HUES6 (cell line): Measurements from ENCODE around the gene PDCD6IP.
"Not testable (repeated sequence)": the region's sequence is repeated elsewhere in the genome, so short reads cannot be mapped to it uniquely, and the experiment has no call there.

Source experiments
- H3K27ac ChIP-seq: 2 replicates; pipeline ENCODE4 v1.7.0; 2013; ENCODE audit warnings: low read depth, mild to moderate bottlenecking, low read length, inconsistent platforms
- H3K27me3 ChIP-seq: 2 replicates; pipeline ENCODE4 v1.6.1; 2013; ENCODE audit warnings: low read length; ENCODE audit not compliant: control insufficient read depth, insufficient read depth
- H3K36me3 ChIP-seq: 2 replicates; pipeline ENCODE4 v1.6.1; 2013; ENCODE audit warnings: low read length; ENCODE audit not compliant: control insufficient read depth, insufficient read depth
- H3K4me1 ChIP-seq: 2 replicates; pipeline ENCODE4 v1.6.1; 2013; ENCODE audit warnings: low read length; ENCODE audit not compliant: control insufficient read depth, insufficient read depth
- H3K4me3 ChIP-seq: 2 replicates; pipeline ENCODE4 v1.5.1; 2013; ENCODE audit warnings: low read depth, low read length
- H3K9ac ChIP-seq: one replicate; pipeline ENCODE4 v1.6.1; 2013; ENCODE audit warnings: mild to moderate bottlenecking, low read length
- H3K9me3 ChIP-seq: 2 replicates; pipeline ENCODE4 v1.6.1; 2013; ENCODE audit warnings: low read depth, low read length; ENCODE audit not compliant: control insufficient read depth, insufficient read depth

Gene PDCD6IP

GRCh38 chr3:33855407-33855806 lies 57.0 kb downstream of the PDCD6IP start:
- H3K27me3 ChIP-seq, H3K9me3 ChIP-seq, H3K4me3 ChIP-seq, H3K9ac ChIP-seq, H3K27ac ChIP-seq: not testable (repeated sequence)
- H3K36me3 ChIP-seq, result peaks cover 23% of the 10 kb centered on the region
- H3K4me1 ChIP-seq, result peaks cover 17% of the 10 kb centered on the region

- Histone ChIP-seq H3K9ac (no peak overlapping the region), H3K4me1 (peaks cover 17% of the 10 kb centered on the region), H3K27ac (no peak overlapping the region)
Observed at GRCh38 chr3:33855884-33856546, 57.6 kb downstream of the PDCD6IP start.

GRCh38 chr3:33857701-33858100 lies 59.3 kb downstream of the PDCD6IP start:
- H3K27me3 ChIP-seq, H3K9ac ChIP-seq, H3K9me3 ChIP-seq, H3K27ac ChIP-seq, H3K4me3 ChIP-seq: not testable (repeated sequence)
- Histone ChIP-seq H3K36me3 (peaks cover 22% of the 10 kb centered on the region), H3K4me1 (peaks cover 17% of the 10 kb centered on the region)

More at GRCh38 chr3:33855884-33856546, 57.6 kb downstream of the PDCD6IP start:
- Histone ChIP-seq H3K36me3 (peaks cover 25% of the 10 kb centered on the region), H3K4me3 (no peak overlapping the region), H3K27me3 (no peaks in the 10 kb centered on the region), H3K9me3 (no peaks in the 10 kb centered on the region)

- Histone ChIP-seq H3K4me3 (no peak overlapping the region), H3K36me3 (peaks cover 22% of the 10 kb centered on the region), H3K9me3 (no peaks in the 10 kb centered on the region), H3K4me1 (peaks cover 17% of the 10 kb centered on the region), H3K27ac (no peak overlapping the region), H3K27me3 (no peaks in the 10 kb centered on the region), H3K9ac (no peak overlapping the region)
Observed at GRCh38 chr3:33858131-33858530, 59.7 kb downstream of the PDCD6IP start.

GRCh38 chr3:33860373-33861050 lies 62.1 kb downstream of the PDCD6IP start:
- peaks cover 38% of the 10 kb centered on the region for H3K36me3 ChIP-seq
- H3K27ac ChIP-seq, result no peak overlapping the region
- H3K27me3 ChIP-seq, result no peaks in the 10 kb centered on the region
- H3K4me3 ChIP-seq, result no peak overlapping the region
- no peak overlapping the region for H3K9ac ChIP-seq
- H3K9me3 ChIP-seq, result no peaks in the 10 kb centered on the region
- H3K4me1 ChIP-seq, result peaks cover 5% of the 10 kb centered on the region; the same call in 1 of the 2 replicates

GRCh38 chr3:33865133-33865532 lies 66.7 kb downstream of the PDCD6IP start:
- Histone ChIP-seq H3K27ac (no peak overlapping the region), H3K9ac (no peak overlapping the region), H3K4me3 (no peak overlapping the region), H3K36me3 (peaks cover 32% of the 10 kb centered on the region), H3K9me3 (no peaks in the 10 kb centered on the region), H3K4me1 (no peaks in the 10 kb centered on the region), H3K27me3 (no peaks in the 10 kb centered on the region)

- no peaks in the 10 kb centered on the region for H3K27me3 ChIP-seq
- no peak overlapping the region for H3K27ac ChIP-seq
- no peak overlapping the region for H3K9ac ChIP-seq
- no peak overlapping the region for H3K4me3 ChIP-seq
- peaks cover 28% of the 10 kb centered on the region for H3K36me3 ChIP-seq
- H3K4me1 ChIP-seq, result no peaks in the 10 kb centered on the region
- H3K9me3 ChIP-seq, result no peaks in the 10 kb centered on the region
Observed at GRCh38 chr3:33868309-33868708, 69.9 kb downstream of the PDCD6IP start.

GRCh38 chr3:33869977-33870376 lies 71.5 kb downstream of the PDCD6IP start:
- Histone ChIP-seq H3K4me3 (no peak overlapping the region), H3K9me3 (no peaks in the 10 kb centered on the region), H3K27me3 (no peaks in the 10 kb centered on the region), H3K27ac (no peak overlapping the region), H3K9ac (no peak overlapping the region), H3K4me1 (no peaks in the 10 kb centered on the region), H3K36me3 (peaks cover 18% of the 10 kb centered on the region)

- H3K4me1 ChIP-seq, result peaks cover 7% of the 10 kb centered on the region; the same call in 1 of the 2 replicates
Observed at GRCh38 chr3:33874815-33875214, 76.4 kb downstream of the PDCD6IP start.

GRCh38 chr3:33875680-33876079 lies 77.2 kb downstream of the PDCD6IP start:
- H3K27ac ChIP-seq, result no peak overlapping the region
- no peaks in the 10 kb centered on the region for H3K27me3 ChIP-seq
- H3K4me3 ChIP-seq, result no peak overlapping the region
- no peaks in the 10 kb centered on the region for H3K9me3 ChIP-seq
- H3K4me1 ChIP-seq, result peaks cover 11% of the 10 kb centered on the region; the same call in 1 of the 2 replicates
- H3K9ac ChIP-seq, result no peak overlapping the region
- no peaks in the 10 kb centered on the region for H3K36me3 ChIP-seq

More at GRCh38 chr3:33874815-33875214, 76.4 kb downstream of the PDCD6IP start:
- H3K4me3 ChIP-seq, result no peak overlapping the region
- H3K9me3 ChIP-seq, result no peaks in the 10 kb centered on the region
- no peaks in the 10 kb centered on the region for H3K36me3 ChIP-seq
- no peaks in the 10 kb centered on the region for H3K27me3 ChIP-seq
- H3K27ac ChIP-seq, result no peak overlapping the region
- H3K9ac ChIP-seq, result no peak overlapping the region

GRCh38 chr3:33877187-33877586 lies 78.8 kb downstream of the PDCD6IP start:
- Histone ChIP-seq H3K27me3 (no peaks in the 10 kb centered on the region), H3K27ac (no peak overlapping the region), H3K36me3 (no peaks in the 10 kb centered on the region), H3K9me3 (no peaks in the 10 kb centered on the region), H3K4me1 (peaks cover 11% of the 10 kb centered on the region; the same call in 1 of the 2 replicates), H3K9ac (no peak overlapping the region), H3K4me3 (no peak overlapping the region)
